HepG2 (cell line): ENCODE data around the gene STARD13. TPM values are rescaled to one million over a fixed set of nuclear protein-coding genes. Genes with fewer than 3 reads are reported as not detected.
A peak's percentile ranks its signal among the peaks of the same experiment; 100 is the strongest.

ENCODE experiments used
- CHCHD3 ChIP-seq: sonication (generic); formaldehyde crosslinking; IDR thresholded peaks from 2 replicates; pipeline ENCODE4 v1.8.0; 2022; ENCODE audit warnings: mild to moderate bottlenecking, missing genetic modification reagents, moderate library complexity
- DR1 ChIP-seq: sonication (generic); formaldehyde crosslinking; IDR thresholded peaks from 2 replicates; pipeline ENCODE4 v1.8.0; 2021; ENCODE audit warnings: mild to moderate bottlenecking, missing genetic modification reagents, inconsistent platforms
- FOSL2 ChIP-seq: sonication (generic); formaldehyde crosslinking; IDR thresholded peaks from 2 replicates; pipeline ENCODE4 v1.4.0; 2020; ENCODE audit warnings: missing genetic modification reagents
- NFIC ChIP-seq: IDR thresholded peaks from 2 replicates; pipeline ENCODE4 v1.6.1; 2012; ENCODE audit warnings: mild to moderate bottlenecking, low read length, inconsistent platforms
- NFKB2 ChIP-seq: sonication (generic); formaldehyde crosslinking; IDR thresholded peaks from 2 replicates; pipeline ENCODE4 v1.4.0; 2020; ENCODE audit warnings: missing genetic modification reagents, borderline replicate concordance
- RXRA ChIP-seq: sonication (generic); formaldehyde crosslinking; IDR thresholded peaks from 2 replicates; pipeline ENCODE4 v1.5.1; 2020; ENCODE audit warnings: missing genetic modification reagents
- TCF7L2 ChIP-seq: IDR thresholded peaks from 2 replicates; pipeline ENCODE4 v1.6.1; 2011; ENCODE audit warnings: mild to moderate bottlenecking, low read depth, low read length, moderate library complexity
- ZEB1 ChIP-seq: IDR thresholded peaks from 2 replicates; pipeline ENCODE4 v1.6.1; 2012; ENCODE audit warnings: mild to moderate bottlenecking, low read depth, inconsistent platforms; ENCODE audit not compliant: insufficient replicate concordance
- ZNF232 ChIP-seq: sonication (generic); formaldehyde crosslinking; IDR thresholded peaks from 2 replicates; pipeline ENCODE4 v1.4.0; 2020; ENCODE audit warnings: missing genetic modification reagents, borderline replicate concordance
- ZNF337 ChIP-seq: sonication (generic); formaldehyde crosslinking; IDR thresholded peaks from 2 replicates; pipeline ENCODE4 v1.5.1; 2020; ENCODE audit warnings: missing genetic modification reagents, low read depth, mild to moderate bottlenecking, borderline replicate concordance
- ZNF7 ChIP-seq: IDR thresholded peaks from 2 replicates; pipeline ENCODE4 v1.6.1; 2016; ENCODE audit warnings: missing biosample characterization, missing genetic modification reagents
- polyA plus RNA-seq, 8 experiments: library from polyadenylated mRNA; depleted of rRNA in 3 of 8; stranded (reverse) in 7 of 8; unstranded in 1 of 8; fragments of >200 nt; fragmentation: Illumina TruSeq in 4 of 8; extraction: Trizol in 4 of 8; gene quantifications; 2 replicates each; pipeline versions ENCODE4 v1.2.1 to v1.2.3, GENCODE V29; 2011 to 2016; ENCODE audit warnings: low read depth in 4 of 8, missing spikeins in 1 of 8, mixed read lengths in 1 of 8; ENCODE audit not compliant: insufficient read depth in 1 of 8
- total RNA-seq, 5 experiments: library from RNA; depleted of rRNA; stranded (reverse); fragments of >200 nt; fragmentation: Illumina TruSeq; extraction: Trizol; gene quantifications; 2 replicates each; pipeline ENCODE4 v1.2.3, GENCODE V29; 2016; ENCODE audit warnings: low read depth in 1 of 5
- TF ChIP-seq, protein P1 (sequence below): sonication (generic); formaldehyde crosslinking; IDR thresholded peaks from 2 replicates; pipeline ENCODE4 v1.5.0; 2020; ENCODE audit warnings: mild to moderate bottlenecking, missing genetic modification reagents
- TF ChIP-seq, protein P2 (sequence below): IDR thresholded peaks from 2 replicates; pipeline ENCODE4 v1.6.1; 2018; ENCODE audit warnings: missing genetic modification reagents
- TF ChIP-seq, protein P3 (sequence below): sonication (generic); formaldehyde crosslinking; IDR thresholded peaks from 2 replicates; pipeline ENCODE4 v1.4.0; 2020; ENCODE audit warnings: mild to moderate bottlenecking, low read depth, missing genetic modification reagents
- TF ChIP-seq, protein P4 (sequence below): conservative IDR thresholded peaks from 2 replicates; pipeline ENCODE4 v1.6.1; 2018; ENCODE audit warnings: missing genetic modification reagents
- TF ChIP-seq, protein P5 (sequence below): sonication (generic); formaldehyde crosslinking; conservative IDR thresholded peaks from 2 replicates; pipeline ENCODE4 v1.4.0; 2020; ENCODE audit warnings: missing genetic modification reagents

Gene STARD13
- total and polyA plus RNA-seq, 2 of the 13 experiments (the other 11 are each of a cell fraction or from before 2014, with no cell fraction given): 12.8 to 14.3 TPM

- peak; percentile 58; the same call in 1 of the 2 replicates for TF ChIP-seq ZNF232 (CRISPR knock-in tag)
- TF ChIP-seq, protein P1, sequence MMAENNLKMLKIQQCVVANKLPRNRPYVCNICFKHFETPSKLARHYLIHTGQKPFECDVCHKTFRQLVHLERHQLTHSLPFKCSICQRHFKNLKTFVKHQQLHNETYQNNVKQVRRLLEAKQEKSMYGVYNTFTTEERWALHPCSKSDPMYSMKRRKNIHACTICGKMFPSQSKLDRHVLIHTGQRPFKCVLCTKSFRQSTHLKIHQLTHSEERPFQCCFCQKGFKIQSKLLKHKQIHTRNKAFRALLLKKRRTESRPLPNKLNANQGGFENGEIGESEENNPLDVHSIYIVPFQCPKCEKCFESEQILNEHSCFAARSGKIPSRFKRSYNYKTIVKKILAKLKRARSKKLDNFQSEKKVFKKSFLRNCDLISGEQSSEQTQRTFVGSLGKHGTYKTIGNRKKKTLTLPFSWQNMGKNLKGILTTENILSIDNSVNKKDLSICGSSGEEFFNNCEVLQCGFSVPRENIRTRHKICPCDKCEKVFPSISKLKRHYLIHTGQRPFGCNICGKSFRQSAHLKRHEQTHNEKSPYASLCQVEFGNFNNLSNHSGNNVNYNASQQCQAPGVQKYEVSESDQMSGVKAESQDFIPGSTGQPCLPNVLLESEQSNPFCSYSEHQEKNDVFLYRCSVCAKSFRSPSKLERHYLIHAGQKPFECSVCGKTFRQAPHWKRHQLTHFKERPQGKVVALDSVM (CRISPR knock-in tag): no peak
- peak; percentile 51; the same call in 1 of the 2 replicates for TF ChIP-seq TCF7L2
- TF ChIP-seq NFIC: peak; percentile 75; the same call in 1 of the 2 replicates
- TF ChIP-seq RXRA: peak; percentile 97
- no peak for TF ChIP-seq ZNF7 (CRISPR knock-in tag)
- no peak for TF ChIP-seq CHCHD3 (CRISPR knock-in tag)
- TF ChIP-seq, protein P2, sequence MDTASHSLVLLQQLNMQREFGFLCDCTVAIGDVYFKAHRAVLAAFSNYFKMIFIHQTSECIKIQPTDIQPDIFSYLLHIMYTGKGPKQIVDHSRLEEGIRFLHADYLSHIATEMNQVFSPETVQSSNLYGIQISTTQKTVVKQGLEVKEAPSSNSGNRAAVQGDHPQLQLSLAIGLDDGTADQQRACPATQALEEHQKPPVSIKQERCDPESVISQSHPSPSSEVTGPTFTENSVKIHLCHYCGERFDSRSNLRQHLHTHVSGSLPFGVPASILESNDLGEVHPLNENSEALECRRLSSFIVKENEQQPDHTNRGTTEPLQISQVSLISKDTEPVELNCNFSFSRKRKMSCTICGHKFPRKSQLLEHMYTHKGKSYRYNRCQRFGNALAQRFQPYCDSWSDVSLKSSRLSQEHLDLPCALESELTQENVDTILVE (CRISPR knock-in tag): peak; percentile 60; the same call in 1 of the 2 replicates
- TF ChIP-seq, protein P3, sequence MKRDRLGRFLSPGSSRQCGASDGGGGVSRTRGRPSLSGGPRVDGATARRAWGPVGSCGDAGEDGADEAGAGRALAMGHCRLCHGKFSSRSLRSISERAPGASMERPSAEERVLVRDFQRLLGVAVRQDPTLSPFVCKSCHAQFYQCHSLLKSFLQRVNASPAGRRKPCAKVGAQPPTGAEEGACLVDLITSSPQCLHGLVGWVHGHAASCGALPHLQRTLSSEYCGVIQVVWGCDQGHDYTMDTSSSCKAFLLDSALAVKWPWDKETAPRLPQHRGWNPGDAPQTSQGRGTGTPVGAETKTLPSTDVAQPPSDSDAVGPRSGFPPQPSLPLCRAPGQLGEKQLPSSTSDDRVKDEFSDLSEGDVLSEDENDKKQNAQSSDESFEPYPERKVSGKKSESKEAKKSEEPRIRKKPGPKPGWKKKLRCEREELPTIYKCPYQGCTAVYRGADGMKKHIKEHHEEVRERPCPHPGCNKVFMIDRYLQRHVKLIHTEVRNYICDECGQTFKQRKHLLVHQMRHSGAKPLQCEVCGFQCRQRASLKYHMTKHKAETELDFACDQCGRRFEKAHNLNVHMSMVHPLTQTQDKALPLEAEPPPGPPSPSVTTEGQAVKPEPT (CRISPR knock-in tag): no peak
- TF ChIP-seq, protein P4, sequence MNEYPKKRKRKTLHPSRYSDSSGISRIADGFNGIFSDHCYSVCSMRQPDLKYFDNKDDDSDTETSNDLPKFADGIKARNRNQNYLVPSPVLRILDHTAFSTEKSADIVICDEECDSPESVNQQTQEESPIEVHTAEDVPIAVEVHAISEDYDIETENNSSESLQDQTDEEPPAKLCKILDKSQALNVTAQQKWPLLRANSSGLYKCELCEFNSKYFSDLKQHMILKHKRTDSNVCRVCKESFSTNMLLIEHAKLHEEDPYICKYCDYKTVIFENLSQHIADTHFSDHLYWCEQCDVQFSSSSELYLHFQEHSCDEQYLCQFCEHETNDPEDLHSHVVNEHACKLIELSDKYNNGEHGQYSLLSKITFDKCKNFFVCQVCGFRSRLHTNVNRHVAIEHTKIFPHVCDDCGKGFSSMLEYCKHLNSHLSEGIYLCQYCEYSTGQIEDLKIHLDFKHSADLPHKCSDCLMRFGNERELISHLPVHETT: peak; percentile 52; the same call in 1 of the 2 replicates
- TF ChIP-seq, protein P5, sequence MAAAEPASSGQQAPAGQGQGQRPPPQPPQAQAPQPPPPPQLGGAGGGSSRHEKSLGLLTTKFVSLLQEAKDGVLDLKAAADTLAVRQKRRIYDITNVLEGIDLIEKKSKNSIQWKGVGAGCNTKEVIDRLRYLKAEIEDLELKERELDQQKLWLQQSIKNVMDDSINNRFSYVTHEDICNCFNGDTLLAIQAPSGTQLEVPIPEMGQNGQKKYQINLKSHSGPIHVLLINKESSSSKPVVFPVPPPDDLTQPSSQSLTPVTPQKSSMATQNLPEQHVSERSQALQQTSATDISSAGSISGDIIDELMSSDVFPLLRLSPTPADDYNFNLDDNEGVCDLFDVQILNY: no peak
- peak; percentile 100 for TF ChIP-seq FOSL2
- TF ChIP-seq DR1 (CRISPR knock-in tag): no peak
- TF ChIP-seq ZEB1: no peak
- TF ChIP-seq ZNF337 (CRISPR knock-in tag): no peak
- TF ChIP-seq NFKB2 (CRISPR knock-in tag): no peak
These were observed 159.6 kb downstream of the STARD13 start (continued) for GRCh38 chr13:33125821-33126570.
